Tibial artery (tissue), 4 donors: ENCODE results near the gene KIAA0753.

Experiments
- DNase-seq, 2 donors: peaks; one replicate each; pipeline ENCODE4 v3.0.0-alpha.2; 2019
- H3K27ac ChIP-seq, 2 donors: fragments of 200-600 bp; sonication (generic) in 1 of 2; 1 replicate in 1 of 2; 2 replicates in 1 of 2; pipeline ENCODE4 v1.5.1; 2018 to 2019; ENCODE audit warnings: mild to moderate bottlenecking in 1 of 2
- H3K27me3 ChIP-seq, 2 donors: fragments of 200-600 bp; sonication (generic) in 1 of 2; one replicate each; pipeline versions ENCODE4 v1.5.1 to v1.6.0; 2016 to 2019
- H3K36me3 ChIP-seq, 3 donors: fragments of 200-600 bp; sonication (generic) in 2 of 3; one replicate each; pipeline ENCODE4 v1.5.1; 2016 to 2019; ENCODE audit warnings: mild to moderate bottlenecking in 2 of 3
- H3K4me1 ChIP-seq, 4 donors: fragments of 200-600 bp; sonication (generic) in 2 of 4; 1 replicate in 3 of 4; 2 replicates in 1 of 4; pipeline ENCODE4 v1.5.1; 2016 to 2019
- H3K4me3 ChIP-seq, 2 donors: fragments of 200-600 bp; sonication (generic) in 1 of 2; 1 replicate in 1 of 2; 2 replicates in 1 of 2; pipeline ENCODE4 v1.5.1; 2018 to 2019; ENCODE audit warnings: mild to moderate bottlenecking in 2 of 2
- H3K9me3 ChIP-seq, 3 donors: fragments of 200-600 bp; sonication (generic) in 1 of 3; one replicate each; pipeline ENCODE4 v1.5.1; 2016 to 2019
- intact Hi-C: fragments of 100-400 bp; cut with DNase I; formaldehyde crosslinking; loops from one replicate; pipeline ENCODE4 v1.15.0; 2023; ENCODE audit warnings: low total_unique reads
- TF ChIP-seq, protein P1 (sequence below), 2 experiments: fragments of 200-600 bp in 1 of 2; fragments of 450-650 bp in 1 of 2; IDR thresholded peaks; one replicate each; pipeline ENCODE4 v1.5.1; 2017 to 2019; ENCODE audit warnings: antibody characterized with exemption in 2 of 2, mild to moderate bottlenecking in 1 of 2, moderate library complexity in 1 of 2

The KIAA0753 gene

GRCh38 chr17:6570731-6571451 is 69.6 kb downstream of the KIAA0753 start:
- intact Hi-C loops, result no loop called here
- Histone ChIP-seq H3K36me3 (peaks cover 0 to 10% (median 0%) of the 10 kb centered on the region in 3 donors), H3K27me3 (no peaks in the 10 kb centered on the region), H3K4me1 (peaks cover 0 to 9% (median 7%) of the 10 kb centered on the region in 4 donors), H3K9me3 (no peaks in the 10 kb centered on the region), H3K27ac (no peak overlapping the region), H3K4me3 (no peak overlapping the region)
- TF ChIP-seq, protein P1, sequence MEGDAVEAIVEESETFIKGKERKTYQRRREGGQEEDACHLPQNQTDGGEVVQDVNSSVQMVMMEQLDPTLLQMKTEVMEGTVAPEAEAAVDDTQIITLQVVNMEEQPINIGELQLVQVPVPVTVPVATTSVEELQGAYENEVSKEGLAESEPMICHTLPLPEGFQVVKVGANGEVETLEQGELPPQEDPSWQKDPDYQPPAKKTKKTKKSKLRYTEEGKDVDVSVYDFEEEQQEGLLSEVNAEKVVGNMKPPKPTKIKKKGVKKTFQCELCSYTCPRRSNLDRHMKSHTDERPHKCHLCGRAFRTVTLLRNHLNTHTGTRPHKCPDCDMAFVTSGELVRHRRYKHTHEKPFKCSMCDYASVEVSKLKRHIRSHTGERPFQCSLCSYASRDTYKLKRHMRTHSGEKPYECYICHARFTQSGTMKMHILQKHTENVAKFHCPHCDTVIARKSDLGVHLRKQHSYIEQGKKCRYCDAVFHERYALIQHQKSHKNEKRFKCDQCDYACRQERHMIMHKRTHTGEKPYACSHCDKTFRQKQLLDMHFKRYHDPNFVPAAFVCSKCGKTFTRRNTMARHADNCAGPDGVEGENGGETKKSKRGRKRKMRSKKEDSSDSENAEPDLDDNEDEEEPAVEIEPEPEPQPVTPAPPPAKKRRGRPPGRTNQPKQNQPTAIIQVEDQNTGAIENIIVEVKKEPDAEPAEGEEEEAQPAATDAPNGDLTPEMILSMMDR (IDR thresholded peaks at IDR 0.05), result no peak
- no peak for DNase-seq

DNA sequence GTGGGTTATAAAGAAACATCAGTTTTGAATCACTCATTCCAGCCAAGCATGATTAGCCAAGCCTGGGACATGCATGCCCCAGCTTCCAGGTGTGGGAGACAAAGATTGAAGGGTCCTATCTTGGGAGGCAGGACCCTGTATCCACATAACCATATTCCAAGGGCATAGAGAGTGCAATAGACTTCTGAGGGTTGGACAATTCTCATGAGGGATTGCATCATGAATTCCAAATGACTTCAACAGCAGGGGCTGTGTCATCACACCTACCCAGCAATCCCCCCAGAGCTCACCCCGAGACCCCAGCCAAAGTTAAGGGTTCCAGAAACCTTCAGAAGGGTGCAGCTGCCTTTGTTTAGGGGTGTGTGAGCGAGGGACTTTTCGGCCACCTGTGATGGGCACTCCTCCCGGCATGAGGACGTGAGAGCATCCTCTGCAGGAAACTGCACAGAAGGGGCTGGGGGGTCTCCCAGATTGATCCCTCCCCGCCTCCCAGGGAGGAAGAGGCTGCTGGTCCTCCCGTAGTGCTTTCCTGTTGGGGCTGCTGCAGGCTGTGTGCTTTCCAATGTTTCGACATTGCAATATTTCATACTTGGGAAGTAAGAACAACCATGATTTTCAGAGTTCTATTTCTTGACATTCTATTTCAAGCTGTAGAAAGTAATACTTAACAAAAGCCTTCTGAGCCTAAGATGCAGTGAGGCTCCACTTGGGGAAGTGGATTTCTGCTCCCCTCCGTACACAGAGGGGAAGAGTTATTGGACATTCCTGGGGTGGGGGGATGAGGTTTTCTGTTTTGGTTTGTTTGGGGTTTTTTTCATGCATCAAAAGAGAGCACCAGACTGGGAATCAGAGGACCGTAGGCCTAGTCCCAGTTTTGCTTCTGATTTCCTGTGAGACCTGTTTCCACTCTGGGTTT is 70.9 kb downstream of the KIAA0753 start:
- no peaks in the 10 kb centered on the region for H3K4me1 ChIP-seq
- H3K36me3 ChIP-seq, result peaks cover 0 to 10% (median 0%) of the 10 kb centered on the region in 3 donors
- no peak overlapping the region for H3K4me3 ChIP-seq
- no peaks in the 10 kb centered on the region for H3K9me3 ChIP-seq
- H3K27ac ChIP-seq, result no peak overlapping the region
- intact Hi-C loops, result no loop called here
- no peak for DNase-seq
- H3K27me3 ChIP-seq, result no peaks in the 10 kb centered on the region
- TF ChIP-seq, protein P1 (IDR thresholded peaks at IDR 0.05), result no peak

- intact Hi-C loops, result no loop called here
- H3K9me3 ChIP-seq, result no peaks in the 10 kb centered on the region
- no peak overlapping the region for H3K27ac ChIP-seq
- no peaks in the 10 kb centered on the region for H3K27me3 ChIP-seq
- TF ChIP-seq, protein P1 (IDR thresholded peaks at IDR 0.05), result no peak
- H3K4me1 ChIP-seq, result no peaks in the 10 kb centered on the region
- H3K4me3 ChIP-seq, result no peak overlapping the region
- no peak for DNase-seq
- peaks cover 0 to 6% (median 0%) of the 10 kb centered on the region in 3 donors for H3K36me3 ChIP-seq
These were observed 72.2 kb downstream of the KIAA0753 start for GRCh38 chr17:6568184-6568758.

GRCh38 chr17:6567528-6568183 is 72.9 kb downstream of the KIAA0753 start:
- Histone ChIP-seq H3K27ac (no peak overlapping the region), H3K27me3 (no peaks in the 10 kb centered on the region), H3K4me1 (no peaks in the 10 kb centered on the region), H3K36me3 (peaks cover 0 to 1% (median 0%) of the 10 kb centered on the region in 3 donors), H3K4me3 (no peak overlapping the region), H3K9me3 (no peaks in the 10 kb centered on the region)
- DNase-seq, result no peak
- intact Hi-C loops, result no loop called here
- TF ChIP-seq, protein P1 (IDR thresholded peaks at IDR 0.05), result no peak

DNA sequence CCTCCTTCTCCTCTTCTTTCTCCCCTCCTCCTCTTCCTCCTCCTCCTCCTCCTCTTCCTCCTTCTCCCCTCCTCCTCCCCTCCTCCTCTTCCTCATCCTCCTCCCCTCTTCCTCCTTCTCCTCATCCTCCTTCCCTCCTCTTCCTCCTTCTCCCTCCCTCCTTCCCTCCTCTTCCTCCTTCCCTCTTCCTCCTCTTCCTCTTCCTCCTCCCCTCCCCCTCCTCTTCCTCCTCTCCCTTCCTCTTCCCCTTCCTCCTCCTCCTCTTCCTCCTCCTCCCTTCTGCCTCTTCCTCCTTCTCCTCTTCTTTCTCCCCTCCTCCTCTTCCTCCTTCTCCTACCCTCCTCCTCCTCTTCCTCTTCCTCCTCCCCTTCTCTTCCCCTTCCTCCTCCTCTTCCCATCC is 79.1 kb downstream of the KIAA0753 start:
- peaks cover 0 to 6% (median 2%) of the 10 kb centered on the region in 4 donors for H3K4me1 ChIP-seq
- no peaks in the 10 kb centered on the region for H3K9me3 ChIP-seq
- intact Hi-C loops, result no loop called here
- TF ChIP-seq, protein P1 (IDR thresholded peaks at IDR 0.05), result no peak
- no peak overlapping the region for H3K4me3 ChIP-seq
- H3K27ac ChIP-seq, result no peak overlapping the region
- H3K36me3 ChIP-seq, result no peaks in the 10 kb centered on the region
- no peak for DNase-seq
- no peaks in the 10 kb centered on the region for H3K27me3 ChIP-seq
